Iris pigment epithelial cell (primary cell): ENCODE data around the gene IFFO2.

Source experiments
- DNase-seq: peaks from one replicate; pipeline ENCODE4 v3.0.0-alpha.2; 2011; ENCODE audit warnings: low read depth

The IFFO2 gene

GRCh38 chr1:18972531-18972930, 16.1 kb upstream of the IFFO2 start:
- DNase-seq: no peak

- no peak for DNase-seq
Observed at GRCh38 chr1:18970762-18971161, 14.3 kb upstream of the IFFO2 start.

GRCh38 chr1:18970358-18970757, 13.9 kb upstream of the IFFO2 start:
- no peak for DNase-seq

- no peak for DNase-seq
Observed at GRCh38 chr1:18967066-18967690, 10.7 kb upstream of the IFFO2 start.

- peak; percentile 58 for DNase-seq
Observed at GRCh38 chr1:18965206-18966173, 9.0 kb upstream of the IFFO2 start.

- DNase-seq: no peak
Observed at GRCh38 chr1:18963968-18964367, 7.5 kb upstream of the IFFO2 start.

GRCh38 chr1:18962855-18963737, 6.6 kb upstream of the IFFO2 start:
- DNase-seq: no peak

GRCh38 chr1:18962121-18962721, 5.7 kb upstream of the IFFO2 start:
- DNase-seq: no peak

- DNase-seq: no peak
Observed at GRCh38 chr1:18960821-18961220, 4.3 kb upstream of the IFFO2 start.

- DNase-seq: no peak
Observed at GRCh38 chr1:18960409-18960808, 3.9 kb upstream of the IFFO2 start.

GRCh38 chr1:18959591-18959990, 3.1 kb upstream of the IFFO2 start:
- no peak for DNase-seq

GRCh38 chr1:18957532-18958300, 1.2 kb upstream of the IFFO2 start:
- DNase-seq: no peak

GRCh38 chr1:18957136-18957521, 653 bp upstream of the IFFO2 start:
- no peak for DNase-seq

GRCh38 chr1:18955441-18956192, 859 bp downstream of the IFFO2 start:
- DNase-seq: peak; percentile 65

- DNase-seq: no peak
Observed at GRCh38 chr1:18955131-18955440, 1.4 kb downstream of the IFFO2 start.

- peak; percentile 51 for DNase-seq
Observed at GRCh38 chr1:18954270-18955071, 2.0 kb downstream of the IFFO2 start.

GRCh38 chr1:18953731-18954231, 2.7 kb downstream of the IFFO2 start:
- no peak for DNase-seq

- no peak for DNase-seq
Observed at GRCh38 chr1:18951818-18952391, 4.6 kb downstream of the IFFO2 start.

GRCh38 chr1:18951416-18951815, 5.1 kb downstream of the IFFO2 start:
- no peak for DNase-seq
